ENCODE results near the gene CDH23. TPM values are rescaled to one million over a fixed set of nuclear protein-coding genes. Genes with fewer than 3 reads are reported as not detected.

CDH23 gene
- total RNA-seq, 1 donor from 2014 or later, result 0.29 TPM

GRCh38 chr10:71651928-71652327 is 255.2 kb downstream of the CDH23 start:
- no peaks in the 10 kb centered on the region for H3K9me3 Mint-ChIP-seq
- intact Hi-C loops (cut with micrococcal nuclease), result no loop called here
- TF ChIP-seq CTCF (IDR thresholded peaks at IDR 0.05), result no peak
- ATAC-seq (ENCODE audit: low read depth), result no peak
- ChIA-PET POLR2A (no interaction called here), CTCF (no interaction called here)
- no peaks in the 10 kb centered on the region for H3K27me3 Mint-ChIP-seq
- no peak overlapping the region for H3K4me3 Mint-ChIP-seq
- H3K27ac Mint-ChIP-seq, result no peak overlapping the region
- peaks cover 21% of the 10 kb centered on the region for H3K4me1 Mint-ChIP-seq
- no peaks in the 10 kb centered on the region for H3K36me3 Mint-ChIP-seq (ENCODE audit: low read depth)
- no peak for DNase-seq

GRCh38 chr10:71653044-71653443 is 256.3 kb downstream of the CDH23 start:
- Mint-ChIP-seq H3K4me1 (peaks cover 16% of the 10 kb centered on the region), H3K36me3 (ENCODE audit: low read depth) (no peaks in the 10 kb centered on the region), H3K4me3 (no peak overlapping the region), H3K27me3 (no peaks in the 10 kb centered on the region), H3K9me3 (no peaks in the 10 kb centered on the region), H3K27ac (no peak overlapping the region)
- DNase-seq (no peak), ATAC-seq (ENCODE audit: low read depth) (no peak)
- ChIA-PET POLR2A (no interaction called here), CTCF (no interaction called here)
- intact Hi-C loops (cut with micrococcal nuclease), result no loop called here
- TF ChIP-seq CTCF (IDR thresholded peaks at IDR 0.05), result no peak

- H3K27me3 Mint-ChIP-seq, result no peaks in the 10 kb centered on the region
- TF ChIP-seq CTCF (IDR thresholded peaks at IDR 0.05), result no peak
- ChIA-PET POLR2A (no interaction called here), CTCF (no interaction called here)
- no peak for DNase-seq
- H3K27ac Mint-ChIP-seq, result no peak overlapping the region
- H3K4me3 Mint-ChIP-seq, result no peak overlapping the region
- no peak for ATAC-seq (ENCODE audit: low read depth)
- H3K36me3 Mint-ChIP-seq (ENCODE audit: low read depth), result no peaks in the 10 kb centered on the region
- intact Hi-C loops (cut with micrococcal nuclease), result no loop called here
- no peaks in the 10 kb centered on the region for H3K4me1 Mint-ChIP-seq
- H3K9me3 Mint-ChIP-seq, result peaks cover 5% of the 10 kb centered on the region
These were observed 259.5 kb downstream of the CDH23 start for GRCh38 chr10:71656220-71656619.

- Mint-ChIP-seq H3K27me3 (no peaks in the 10 kb centered on the region), H3K36me3 (ENCODE audit: low read depth) (no peaks in the 10 kb centered on the region), H3K9me3 (peaks cover 5% of the 10 kb centered on the region), H3K4me3 (no peak overlapping the region), H3K4me1 (no peaks in the 10 kb centered on the region), H3K27ac (no peak overlapping the region)
- intact Hi-C loops (cut with micrococcal nuclease), result no loop called here
- no peak for ATAC-seq (ENCODE audit: low read depth)
- no peak for DNase-seq
- ChIA-PET CTCF (no interaction called here), POLR2A (no interaction called here)
- TF ChIP-seq CTCF (IDR thresholded peaks at IDR 0.05), result no peak
These were observed 261.1 kb downstream of the CDH23 start for GRCh38 chr10:71657604-71658466.

GRCh38 chr10:71658467-71658745 is 261.7 kb downstream of the CDH23 start:
- no peak overlapping the region for H3K4me3 Mint-ChIP-seq
- peaks cover 5% of the 10 kb centered on the region for H3K9me3 Mint-ChIP-seq
- ChIA-PET CTCF (no interaction called here), POLR2A (no interaction called here)
- no peak for TF ChIP-seq CTCF (IDR thresholded peaks at IDR 0.05)
- no peaks in the 10 kb centered on the region for H3K4me1 Mint-ChIP-seq
- H3K27ac Mint-ChIP-seq, result no peak overlapping the region
- intact Hi-C loops (cut with micrococcal nuclease), result no loop called here
- H3K27me3 Mint-ChIP-seq, result no peaks in the 10 kb centered on the region
- DNase-seq (no peak), ATAC-seq (ENCODE audit: low read depth) (no peak)
- H3K36me3 Mint-ChIP-seq (ENCODE audit: low read depth), result no peaks in the 10 kb centered on the region

Data from activated B cell treated with CpG ODN at 0.5 μM for 24 hours (primary cell).